HT-29 (cell line): ENCODE measurements around the gene TPST2. TPM values are rescaled to one million over a fixed set of nuclear protein-coding genes. Genes with fewer than 3 reads are reported as not detected.
"Not testable (repeated sequence)": the region's sequence is repeated elsewhere in the genome, so short reads cannot be mapped to it uniquely, and the experiment has no call there.

Source experiments
- DNase-seq: peaks from one replicate; pipeline ENCODE4 v3.0.0-alpha.2; 2015; ENCODE audit warnings: low spot score
- total RNA-seq: library from RNA; depleted of rRNA; stranded (reverse); fragments of >200 nt; shearing (Covaris generic); gene quantifications from 2 replicates; pipeline ENCODE4 v1.2.3, GENCODE V29; 2014

The TPST2 gene
- total RNA-seq, 1 experiment from 2014 or later, result 13.4 TPM

- no peak for DNase-seq
Measured at GRCh38 chr22:26534171-26534855, 55.6 kb downstream of the TPST2 start.

DNA sequence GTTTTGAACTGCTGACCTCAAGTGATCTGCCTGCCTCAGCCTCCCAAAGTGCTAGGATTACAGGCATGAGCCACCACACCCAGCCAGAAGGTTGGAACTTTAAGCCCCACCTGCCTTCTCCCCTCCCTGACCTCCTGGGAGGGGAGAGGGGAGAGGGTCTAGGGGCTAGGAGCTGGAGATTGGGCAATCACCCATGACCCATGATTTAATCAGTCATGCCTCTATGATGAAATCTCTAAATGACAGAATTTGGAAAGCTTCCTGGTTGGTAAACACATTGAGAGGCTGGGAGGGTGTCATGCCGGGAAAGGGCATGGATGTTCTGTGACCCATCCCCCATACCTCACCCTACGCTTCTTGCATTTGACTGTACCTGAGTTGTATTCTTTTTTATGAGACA is 60.6 kb downstream of the TPST2 start:
- no peak for DNase-seq

DNA sequence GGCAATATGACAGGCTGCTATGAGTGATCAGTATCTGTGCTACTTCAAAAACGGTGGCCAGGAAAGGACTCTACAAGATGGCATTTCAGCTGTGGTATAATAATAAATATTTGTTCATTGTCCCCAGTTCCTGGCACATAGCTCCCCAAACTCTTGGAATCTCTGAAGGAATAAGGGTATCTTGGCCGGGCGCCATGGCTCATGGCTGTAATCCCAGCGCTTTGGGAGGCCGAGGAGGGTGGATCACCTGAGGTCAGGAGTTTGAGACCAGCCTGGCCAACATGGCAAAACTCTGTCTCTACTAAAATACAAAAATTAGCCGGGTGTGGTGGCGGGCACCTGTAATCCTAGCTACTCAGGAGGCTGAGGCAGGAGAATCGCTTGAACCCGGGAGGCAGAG is 61.4 kb downstream of the TPST2 start:
- not testable (repeated sequence) for DNase-seq

- DNase-seq, result no peak
Measured at GRCh38 chr22:26527574-26528465, 62.1 kb downstream of the TPST2 start.

DNA sequence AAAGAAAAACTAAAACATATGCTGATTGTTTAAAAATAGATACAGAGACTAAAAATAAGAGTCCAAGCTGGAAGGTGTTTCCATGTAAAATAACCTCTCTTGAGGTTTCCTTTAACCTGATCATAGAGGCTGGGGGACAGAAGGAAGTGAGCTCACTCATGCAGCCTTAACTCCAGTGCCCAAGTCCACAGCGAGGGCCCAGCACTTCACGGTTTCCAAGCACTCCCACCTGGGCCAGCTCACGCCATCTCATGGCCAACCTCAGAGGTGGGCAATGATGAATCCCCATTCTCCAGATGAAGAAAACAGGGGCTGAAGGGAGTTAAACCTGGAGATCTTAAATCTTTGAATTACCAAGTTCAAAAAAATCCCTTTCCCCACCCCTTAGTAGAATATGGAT is 62.8 kb downstream of the TPST2 start:
- no peak for DNase-seq

DNA sequence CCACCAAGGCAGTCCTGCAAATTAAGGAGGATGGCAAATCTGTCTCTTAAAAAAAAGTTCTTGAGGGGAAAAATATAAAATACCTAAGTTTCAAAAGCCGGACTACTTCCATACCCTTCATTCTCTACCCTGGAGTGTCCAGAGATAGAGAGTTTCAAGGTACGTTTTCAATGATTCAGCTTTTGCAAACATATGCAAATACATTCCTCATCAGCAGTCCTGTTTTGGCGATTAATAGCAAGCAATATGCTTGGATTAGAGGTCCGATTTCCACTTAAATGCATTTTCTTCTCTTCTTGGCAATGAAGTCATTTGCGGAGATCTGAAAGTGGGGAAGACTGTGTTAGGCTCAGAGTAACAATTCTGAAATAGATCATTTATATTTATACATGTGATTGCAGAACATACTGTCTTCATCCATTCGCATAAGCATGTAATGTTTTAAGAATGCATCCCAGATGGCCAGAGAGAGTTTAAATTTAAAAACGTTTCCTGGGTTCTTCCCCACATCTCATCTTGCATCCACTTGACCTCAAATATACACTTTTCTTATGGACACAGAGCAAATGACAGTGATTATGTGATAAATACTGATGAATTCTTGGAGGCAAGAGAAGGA is 63.9 kb downstream of the TPST2 start:
- no peak for DNase-seq

GRCh38 chr22:26524870-26525269 is 65.1 kb downstream of the TPST2 start:
- DNase-seq, result no peak

GRCh38 chr22:26522592-26522991 is 67.3 kb downstream of the TPST2 start:
- DNase-seq, result no peak

DNA sequence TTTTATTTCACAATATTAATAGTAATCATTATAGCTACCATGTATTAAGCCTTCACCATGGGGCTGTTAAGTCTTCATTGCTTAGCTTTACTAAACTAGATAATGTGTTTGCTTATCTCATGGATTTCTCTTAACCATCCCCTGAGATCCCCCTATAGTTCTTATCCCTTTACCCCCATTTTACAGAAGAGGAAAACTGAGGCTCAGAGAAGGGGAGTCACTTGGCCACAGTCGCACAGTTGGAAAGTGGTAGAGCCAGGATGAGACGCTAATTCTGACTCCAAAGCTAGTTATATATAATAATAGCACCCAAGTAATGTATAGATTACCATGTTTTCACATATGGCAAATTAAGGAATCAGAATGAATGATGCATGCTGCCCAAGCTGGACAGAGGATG is 67.9 kb downstream of the TPST2 start:
- no peak for DNase-seq

DNA sequence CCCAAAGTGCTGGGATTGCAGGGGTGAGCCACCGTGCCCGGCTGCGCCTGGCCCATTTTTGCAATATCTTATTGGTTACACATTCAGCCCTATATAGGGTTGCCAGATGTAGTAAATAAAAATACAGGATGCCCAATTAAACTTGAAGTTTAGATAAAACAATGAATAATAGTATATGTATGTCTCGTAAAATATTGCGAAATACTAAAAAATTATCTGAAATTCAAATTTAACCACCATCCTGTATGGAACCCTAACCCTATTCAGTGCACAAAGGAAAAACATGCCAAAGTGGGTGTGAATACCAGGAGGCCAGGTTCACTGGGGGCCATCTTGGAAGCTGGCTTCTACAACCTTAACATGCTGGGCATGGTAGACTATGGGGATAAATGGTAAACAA is 72.5 kb downstream of the TPST2 start:
- DNase-seq, result no peak

GRCh38 chr22:26516503-26516902 is 73.4 kb downstream of the TPST2 start:
- DNase-seq, result no peak

DNA sequence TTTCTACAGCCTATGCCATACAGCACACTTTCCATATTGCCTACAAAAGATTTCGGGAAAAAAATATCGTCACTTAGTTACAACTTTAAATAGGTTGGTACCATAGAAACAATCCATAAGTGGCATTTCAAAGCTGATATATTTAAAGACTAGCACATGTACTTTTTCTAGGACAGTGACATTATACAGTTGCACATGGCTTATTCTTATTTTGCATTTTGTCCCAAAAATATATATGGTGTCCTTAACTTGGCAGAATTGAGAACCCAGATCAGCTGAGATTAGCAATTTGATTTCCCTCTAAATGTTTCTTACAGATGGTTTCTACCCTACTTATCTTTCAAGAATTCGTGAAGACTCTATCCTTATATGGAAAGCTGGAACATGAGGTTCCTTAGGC is 74.0 kb downstream of the TPST2 start:
- DNase-seq, result no peak

DNA sequence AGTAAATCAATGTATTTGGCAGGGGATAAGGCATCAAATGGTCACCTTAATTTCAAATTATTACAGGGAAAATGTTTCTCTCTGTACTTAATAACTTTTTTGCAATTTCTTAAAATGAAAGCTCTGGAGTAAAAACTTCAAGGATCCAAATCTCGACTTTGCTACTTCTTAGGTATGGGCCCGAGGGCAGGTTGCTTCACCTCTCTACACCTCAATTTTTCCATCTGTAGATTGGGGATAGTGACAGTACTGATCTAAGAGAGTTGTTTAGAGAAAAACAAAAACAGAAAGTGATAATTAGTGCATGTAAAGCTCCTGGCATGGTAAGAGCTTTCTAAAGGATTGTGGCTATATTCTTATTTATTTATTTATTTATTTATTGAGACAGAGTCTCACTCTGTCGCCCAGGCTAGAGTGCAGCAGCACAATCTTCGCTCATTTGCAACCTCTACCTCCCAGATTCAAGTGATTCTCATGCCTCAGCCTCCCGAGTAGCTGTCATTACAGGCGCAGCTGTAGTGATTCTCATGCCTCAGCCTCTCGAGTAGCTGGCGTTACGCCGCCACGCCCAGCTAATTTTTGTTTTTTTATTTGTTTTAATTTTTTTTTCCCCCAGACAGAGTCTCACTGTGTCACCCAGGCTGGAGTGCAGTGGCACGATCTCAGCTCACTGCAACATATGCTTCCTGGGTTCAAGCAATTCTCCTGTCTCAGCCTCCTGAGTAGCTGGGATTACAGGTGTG is 75.3 kb downstream of the TPST2 start:
- DNase-seq, result no peak

GRCh38 chr22:26513838-26514237 is 76.1 kb downstream of the TPST2 start:
- no peak for DNase-seq

- peak; percentile 83 for DNase-seq
Measured at GRCh38 chr22:26512149-26512793, 77.7 kb downstream of the TPST2 start, which contains the start of gene TFIP11. Gene TFIP11 (minus strand): TSS chr22:26512473. CDS start chr22:26510272, 2,201 bp downstream.

DNA sequence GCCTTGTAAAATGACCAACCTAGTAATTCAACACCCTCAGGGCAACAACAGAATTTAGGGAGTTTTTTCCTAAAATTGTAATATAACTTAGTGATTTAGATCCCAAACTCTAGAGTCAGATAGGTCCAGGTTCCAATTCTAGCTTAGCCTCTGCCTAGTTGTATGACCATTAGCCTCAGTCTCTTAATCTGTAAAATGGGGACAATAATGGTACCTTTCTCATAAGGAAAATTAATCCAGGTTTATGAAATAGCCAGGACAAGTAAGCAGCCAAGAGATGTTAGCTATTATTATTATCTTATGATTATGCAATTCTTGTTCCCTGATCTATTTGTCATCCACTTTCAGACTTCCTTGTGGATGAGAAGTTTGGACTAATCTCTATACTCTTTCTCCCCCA is 81.8 kb downstream of the TPST2 start:
- no peak for DNase-seq

DNA sequence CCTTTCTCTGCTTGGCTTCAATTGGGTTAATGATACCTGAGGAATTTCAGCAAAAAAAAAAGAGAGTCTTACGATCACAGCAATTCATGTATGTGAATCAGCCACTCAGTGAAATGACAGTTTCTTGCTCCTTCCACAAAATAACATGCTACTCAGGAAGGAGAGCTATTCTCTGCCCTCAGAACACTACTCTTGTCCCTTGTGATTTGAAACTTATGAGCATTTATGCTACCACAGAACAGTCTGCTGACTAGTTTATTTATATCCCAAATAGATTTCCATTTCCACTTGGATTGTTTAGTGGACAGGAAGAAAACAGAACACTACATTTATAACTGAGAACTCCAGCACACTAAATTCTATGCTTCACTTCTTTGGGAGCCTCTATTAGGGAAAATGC is 86.2 kb downstream of the TPST2 start:
- DNase-seq, result no peak

DNA sequence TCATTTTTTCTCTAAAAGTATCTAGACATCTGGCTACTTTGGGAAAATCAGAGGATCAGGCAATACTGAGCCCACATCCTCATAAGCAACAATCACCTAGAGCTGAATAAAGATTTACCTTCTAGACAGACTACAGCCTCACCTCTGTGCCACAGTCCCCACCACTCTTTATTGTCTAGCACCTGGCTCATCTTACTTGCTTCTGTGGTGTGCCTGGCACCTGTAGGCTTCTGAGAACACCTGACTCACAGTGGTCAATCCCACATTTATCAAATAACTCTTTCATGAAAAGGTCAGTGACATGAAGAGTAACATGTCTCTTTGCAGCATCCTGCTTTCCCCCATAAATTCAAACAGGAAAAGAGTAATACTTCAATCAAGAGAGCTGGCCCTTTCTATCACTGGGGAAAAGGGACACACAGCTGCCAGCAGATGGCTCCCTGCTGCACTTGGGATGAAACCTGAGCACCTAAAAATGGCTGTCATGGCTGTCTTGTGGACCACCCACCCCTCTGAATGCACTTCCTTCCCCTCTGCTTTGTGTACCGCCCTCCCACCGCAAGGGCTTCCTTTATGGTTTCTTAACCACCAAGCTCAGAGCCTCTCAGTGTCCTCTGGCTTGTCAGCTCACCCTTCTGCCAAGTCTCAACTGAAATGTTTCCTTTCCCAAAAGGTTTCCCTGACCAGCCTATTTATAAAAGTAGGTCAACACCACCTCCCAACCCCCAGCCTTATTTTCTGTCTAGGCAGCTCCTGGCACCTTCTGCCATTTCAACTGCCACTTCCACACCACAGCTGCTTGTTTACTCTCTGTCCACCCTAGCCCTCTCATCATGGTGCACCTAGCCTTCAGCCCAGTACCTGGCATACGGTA is 87.0 kb downstream of the TPST2 start:
- DNase-seq, result peak; percentile 18

GRCh38 chr22:26501996-26502395 is 87.9 kb downstream of the TPST2 start:
- no peak for DNase-seq

DNA sequence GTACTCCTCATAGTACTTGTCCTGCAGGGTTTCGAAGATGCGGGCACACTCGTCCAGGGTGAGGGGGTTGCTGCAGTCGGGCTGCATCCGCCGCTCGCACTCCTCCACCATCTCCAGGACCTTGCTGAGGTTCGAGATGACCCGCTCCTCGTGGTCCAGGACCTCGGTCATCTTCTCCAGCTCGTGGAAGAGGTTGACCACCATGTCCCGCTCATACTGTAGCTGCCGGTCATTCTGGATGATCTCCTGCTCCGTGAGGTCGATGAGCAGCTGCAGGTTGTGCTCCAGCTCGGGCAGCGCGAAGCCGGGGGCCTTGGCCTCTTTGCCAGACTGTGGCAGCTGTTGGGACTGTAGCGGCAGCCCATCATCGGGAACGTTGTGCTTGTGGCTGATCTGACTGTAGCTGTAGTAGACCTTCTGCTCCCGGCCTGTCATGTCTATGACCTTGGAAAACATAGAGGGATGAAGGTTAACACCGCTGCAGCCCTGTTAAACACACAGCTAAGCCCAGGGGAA is 90.7 kb downstream of the TPST2 start:
- DNase-seq, result no peak
